T-helper 17 cell (primary cell): ENCODE results near the gene SUPT3H. TPM values are rescaled to one million over a fixed set of nuclear protein-coding genes. Genes with fewer than 3 reads are reported as not detected.
"Not testable (repeated sequence)": the region's sequence is repeated elsewhere in the genome, so short reads cannot be mapped to it uniquely, and the experiment has no call there.

Experiments used
- ATAC-seq: fragments of 150-1000 bp; cut with Tn5 transposase; 2 replicates; pipeline ENCODE4 v1.10.0; 2021; ENCODE audit warnings: mild to moderate bottlenecking, moderate library complexity
- DNase-seq, 3 donors: peaks; one replicate each; pipeline versions ENCODE4 v3.0.0 to v3.0.0-alpha.2; 2020 to 2021
- H3K9me3 ChIP-seq: one replicate; pipeline ENCODE4 v1.7.0; 2013; ENCODE audit warnings: low read length, mild to moderate bottlenecking; ENCODE audit not compliant: control insufficient read depth, poor library complexity, severe bottlenecking
- H3K27ac Mint-ChIP-seq: one replicate; pipeline ENCODE4 v1.8.0; 2022; ENCODE audit warnings: mild to moderate bottlenecking, moderate library complexity, mixed read lengths
- H3K27me3 Mint-ChIP-seq: one replicate; pipeline ENCODE4 v1.8.0; 2022; ENCODE audit warnings: mixed read lengths
- H3K36me3 Mint-ChIP-seq: one replicate; pipeline ENCODE4 v1.8.0; 2022; ENCODE audit warnings: low read depth, mixed read lengths
- H3K4me1 Mint-ChIP-seq: one replicate; pipeline ENCODE4 v1.8.0; 2022; ENCODE audit warnings: mild to moderate bottlenecking, mixed read lengths
- H3K4me3 Mint-ChIP-seq: one replicate; pipeline ENCODE4 v1.8.0; 2022; ENCODE audit warnings: mild to moderate bottlenecking, moderate library complexity, mixed read lengths
- total RNA-seq, 4 donors: library from RNA in 2 of 4; stranded (reverse) in 2 of 4; gene quantifications; one replicate each; pipeline ENCODE4 v1.2.3 and lab custom pipeline; 2022 to 2026

Gene SUPT3H
- total RNA-seq, 2 donors from 2014 or later = 10.8 to 17.6 TPM

- no peak for DNase-seq
- peaks cover 5% of the 10 kb centered on the region for H3K4me1 Mint-ChIP-seq
- no peak for ATAC-seq
- no peaks in the 10 kb centered on the region for H3K27me3 Mint-ChIP-seq
- no peak overlapping the region for H3K27ac Mint-ChIP-seq
- H3K4me3 Mint-ChIP-seq = no peak overlapping the region
- H3K36me3 Mint-ChIP-seq = no peaks in the 10 kb centered on the region
- H3K9me3 ChIP-seq = no peaks in the 10 kb centered on the region
Measured at GRCh38 chr6:45160305-45160704, 217.4 kb downstream of the SUPT3H start.

GRCh38 chr6:45156075-45156474 is 221.7 kb downstream of the SUPT3H start:
- Mint-ChIP-seq H3K4me3 (no peak overlapping the region), H3K27me3 (no peaks in the 10 kb centered on the region), H3K4me1 (peaks cover 7% of the 10 kb centered on the region), H3K27ac (peak overlapping the region; percentile 61), H3K36me3 (peaks cover 2% of the 10 kb centered on the region)
- no peaks in the 10 kb centered on the region for H3K9me3 ChIP-seq
- DNase-seq (no peak), ATAC-seq (peak; percentile 98)

GRCh38 chr6:45155341-45155894 is 222.3 kb downstream of the SUPT3H start:
- ATAC-seq = no peak
- no peaks in the 10 kb centered on the region for H3K9me3 ChIP-seq
- DNase-seq = no peak
- Mint-ChIP-seq H3K27me3 (no peaks in the 10 kb centered on the region), H3K4me3 (no peak overlapping the region), H3K36me3 (peaks cover 2% of the 10 kb centered on the region), H3K27ac (peak overlapping the region; percentile 61), H3K4me1 (peaks cover 7% of the 10 kb centered on the region)

GRCh38 chr6:45154679-45155078 is 223.1 kb downstream of the SUPT3H start:
- ATAC-seq = no peak
- Mint-ChIP-seq H3K4me3 (no peak overlapping the region), H3K36me3 (peaks cover 2% of the 10 kb centered on the region), H3K27ac (peak overlapping the region; percentile 61), H3K27me3 (no peaks in the 10 kb centered on the region), H3K4me1 (peaks cover 7% of the 10 kb centered on the region)
- H3K9me3 ChIP-seq = no peaks in the 10 kb centered on the region
- no peak for DNase-seq

- peaks cover 2% of the 10 kb centered on the region for H3K4me1 Mint-ChIP-seq
- ATAC-seq = no peak
- no peak for DNase-seq
- peaks cover 2% of the 10 kb centered on the region for H3K36me3 Mint-ChIP-seq
- no peak overlapping the region for H3K4me3 Mint-ChIP-seq
- H3K27me3 Mint-ChIP-seq = no peaks in the 10 kb centered on the region
- no peaks in the 10 kb centered on the region for H3K9me3 ChIP-seq
- H3K27ac Mint-ChIP-seq = no peak overlapping the region
Measured at GRCh38 chr6:45148711-45149341, 228.9 kb downstream of the SUPT3H start.

- ATAC-seq = no peak
- Mint-ChIP-seq H3K4me1 (peaks cover 5% of the 10 kb centered on the region), H3K27ac (no peak overlapping the region), H3K4me3 (no peak overlapping the region), H3K36me3 (peaks cover 2% of the 10 kb centered on the region), H3K27me3 (no peaks in the 10 kb centered on the region)
- no peak for DNase-seq
- H3K9me3 ChIP-seq = no peaks in the 10 kb centered on the region
Measured at GRCh38 chr6:45148278-45148677, 229.5 kb downstream of the SUPT3H start.

GRCh38 chr6:45145658-45146057 is 232.1 kb downstream of the SUPT3H start:
- not testable (repeated sequence) for DNase-seq, H3K4me1 Mint-ChIP-seq, H3K36me3 Mint-ChIP-seq, ATAC-seq, H3K27me3 Mint-ChIP-seq, H3K9me3 ChIP-seq, H3K27ac Mint-ChIP-seq, H3K4me3 Mint-ChIP-seq

- H3K4me3 Mint-ChIP-seq = no peak overlapping the region
- no peak for DNase-seq
Measured at GRCh38 chr6:45138765-45139164, 239.0 kb downstream of the SUPT3H start.

GRCh38 chr6:45136495-45136894 is 241.2 kb downstream of the SUPT3H start:
- peaks cover 3% of the 10 kb centered on the region for H3K9me3 ChIP-seq
- Mint-ChIP-seq H3K4me1 (no peaks in the 10 kb centered on the region), H3K36me3 (peaks cover 3% of the 10 kb centered on the region), H3K4me3 (no peak overlapping the region), H3K27me3 (no peaks in the 10 kb centered on the region), H3K27ac (no peak overlapping the region)
- ATAC-seq = no peak
- no peak for DNase-seq

More at GRCh38 chr6:45138765-45139164, 239.0 kb downstream of the SUPT3H start:
- H3K36me3 Mint-ChIP-seq = peaks cover 3% of the 10 kb centered on the region
- H3K27me3 Mint-ChIP-seq = no peaks in the 10 kb centered on the region
- peaks cover 3% of the 10 kb centered on the region for H3K4me1 Mint-ChIP-seq
- H3K27ac Mint-ChIP-seq = no peak overlapping the region
- peaks cover 3% of the 10 kb centered on the region for H3K9me3 ChIP-seq
- ATAC-seq = no peak

GRCh38 chr6:45132658-45133294 is 245.0 kb downstream of the SUPT3H start:
- Mint-ChIP-seq H3K36me3 (peaks cover 3% of the 10 kb centered on the region), H3K27me3 (no peaks in the 10 kb centered on the region), H3K4me3 (no peak overlapping the region), H3K4me1 (no peaks in the 10 kb centered on the region), H3K27ac (no peak overlapping the region)
- DNase-seq (no peak), ATAC-seq (no peak)
- H3K9me3 ChIP-seq = peaks cover 3% of the 10 kb centered on the region

GRCh38 chr6:45132059-45132458 is 245.7 kb downstream of the SUPT3H start:
- no peak for DNase-seq
- H3K9me3 ChIP-seq = peaks cover 3% of the 10 kb centered on the region
- H3K36me3 Mint-ChIP-seq = peaks cover 3% of the 10 kb centered on the region
- no peaks in the 10 kb centered on the region for H3K27me3 Mint-ChIP-seq
- no peaks in the 10 kb centered on the region for H3K4me1 Mint-ChIP-seq
- H3K4me3 Mint-ChIP-seq = no peak overlapping the region
- ATAC-seq = no peak
- no peak overlapping the region for H3K27ac Mint-ChIP-seq

- no peaks in the 10 kb centered on the region for H3K36me3 Mint-ChIP-seq
- no peak overlapping the region for H3K27ac Mint-ChIP-seq
- H3K27me3 Mint-ChIP-seq = no peaks in the 10 kb centered on the region
- no peaks in the 10 kb centered on the region for H3K9me3 ChIP-seq
- H3K4me3 Mint-ChIP-seq = no peak overlapping the region
- no peaks in the 10 kb centered on the region for H3K4me1 Mint-ChIP-seq
- ATAC-seq = no peak
- no peak for DNase-seq
Measured at GRCh38 chr6:45129051-45129450, 248.7 kb downstream of the SUPT3H start.

- ATAC-seq = no peak
- H3K27ac Mint-ChIP-seq = no peak overlapping the region
- no peaks in the 10 kb centered on the region for H3K27me3 Mint-ChIP-seq
- H3K4me3 Mint-ChIP-seq = no peak overlapping the region
- DNase-seq = no peak
- no peaks in the 10 kb centered on the region for H3K36me3 Mint-ChIP-seq
- no peaks in the 10 kb centered on the region for H3K9me3 ChIP-seq
- no peaks in the 10 kb centered on the region for H3K4me1 Mint-ChIP-seq
Measured at GRCh38 chr6:45127185-45127584, 250.5 kb downstream of the SUPT3H start.

- Mint-ChIP-seq H3K27me3 (no peaks in the 10 kb centered on the region), H3K4me3 (no peak overlapping the region), H3K36me3 (no peaks in the 10 kb centered on the region), H3K27ac (no peak overlapping the region), H3K4me1 (no peaks in the 10 kb centered on the region)
- ATAC-seq (no peak), DNase-seq (no peak)
- no peaks in the 10 kb centered on the region for H3K9me3 ChIP-seq
Measured at GRCh38 chr6:45126033-45126432, 251.7 kb downstream of the SUPT3H start.
